Stomach (tissue), 19 donors: Measurements from ENCODE around the gene CSNK1G1. TPM values are rescaled to one million over a fixed set of nuclear protein-coding genes. Genes with fewer than 3 reads are reported as not detected.
"Not testable (repeated sequence)": the region's sequence is repeated elsewhere in the genome, so short reads cannot be mapped to it uniquely, and the experiment has no call there.

ENCODE experiments used
- DNase-seq, 2 donors: peaks; one replicate each; pipeline versions ENCODE4 v3.0.0 to v3.0.0-alpha.2; 2013 to 2019
- H3K27ac ChIP-seq, 5 donors: fragments of 200-600 bp in 4 of 5; sonication (generic) in 4 of 5; one replicate each; pipeline ENCODE4 v1.5.1; 2013 to 2019; ENCODE audit warnings: mild to moderate bottlenecking in 1 of 5, moderate library complexity in 1 of 5
- H3K27me3 ChIP-seq, 3 donors: fragments of 200-600 bp; sonication (generic); one replicate each; pipeline ENCODE4 v1.5.1; 2017 to 2019; ENCODE audit warnings: mixed run types in 1 of 3
- H3K36me3 ChIP-seq, 4 donors: fragments of 200-600 bp; sonication (generic); 1 replicate in 3 of 4; 2 replicates in 1 of 4; pipeline ENCODE4 v1.5.1; 2016 to 2019
- H3K4me1 ChIP-seq, 4 donors: fragments of 200-600 bp; sonication (generic); one replicate each; pipeline ENCODE4 v1.5.1; 2016 to 2019
- H3K4me3 ChIP-seq, 4 donors: fragments of 200-600 bp; sonication (generic) in 3 of 4; one replicate each; pipeline ENCODE4 v1.5.1; 2016 to 2019; ENCODE audit warnings: mild to moderate bottlenecking in 1 of 4
- H3K9me3 ChIP-seq, 4 donors: fragments of 200-600 bp; sonication (generic); one replicate each; pipeline ENCODE4 v1.5.1; 2016 to 2019
- CTCF ChIP-seq, 7 experiments: fragments of 450-650 bp in 4 of 7; fragments of 200-600 bp in 3 of 7; sonication (generic) in 3 of 7; IDR thresholded peaks; one replicate each; pipeline ENCODE4 v1.5.1; 2016 to 2019; ENCODE audit warnings: antibody characterized with exemption in 7 of 7, control low read depth in 2 of 7, mild to moderate bottlenecking in 1 of 7
- EP300 ChIP-seq: sonication (generic); formaldehyde crosslinking; IDR thresholded peaks from one replicate; pipeline ENCODE4 v1.6.1; 2017; ENCODE audit warnings: antibody characterized with exemption
- POLR2A ChIP-seq, 4 donors: fragments of 450-650 bp; IDR thresholded peaks; one replicate each; pipeline ENCODE4 v1.6.1; 2016; ENCODE audit warnings: antibody characterized with exemption in 4 of 4, control low read depth in 2 of 4, mild to moderate bottlenecking in 1 of 4, moderate library complexity in 1 of 4
- POLR2AphosphoS5 ChIP-seq, 3 donors: sonication (generic); formaldehyde crosslinking; IDR thresholded peaks; one replicate each; pipeline ENCODE4 v1.6.1; 2016; ENCODE audit warnings: antibody characterized with exemption in 3 of 3
- WGBS, 5 donors: extraction: QIAGEN DNeasy Blood & Tissue Kit in 3 of 5; methylation state at CpG; one replicate each; pipeline versions ENCODE4 v1.1.5 to v1.1.7; 2013 to 2018; 5-methylcytosine and 5-hydroxymethylcytosine counted together
- intact Hi-C: fragments of 100-400 bp; cut with DNase I; formaldehyde crosslinking; loops from one replicate; pipeline ENCODE4 v1.15.1; 2023; ENCODE audit warnings: low total_unique reads
- long read RNA-seq, 10 donors: transcript quantifications; one replicate each; lab custom pipeline, GENCODE V29; 2026
- polyA plus RNA-seq, 3 donors: library from polyadenylated mRNA; stranded (reverse); fragments of 200-250 nt; gene quantifications; one replicate each; pipeline ENCODE4 v1.2.3, GENCODE V29; 2013
- total RNA-seq, 5 donors: library from RNA; depleted of rRNA; stranded (reverse); fragments of >200 nt; gene quantifications; one replicate each; pipeline versions ENCODE4 v1.1.0 to v1.2.3, GENCODE V29; 2014 to 2016
- donor health status: healthy with polysubstance abuse.
- donor health status: Bipolar disorder and iron deficiency.
- donor health status: healthy.

CSNK1G1 gene
- total RNA-seq (10 to 100 TPM in 3 of 5 donors, 1 to 10 TPM in 2; 4.1 to 63.1 (median 11.0) TPM), polyA plus RNA-seq (1 to 10 TPM; 2.4 to 3.5 (median 2.7) TPM)
- long read RNA-seq, donor 1: 0 reads
- long read RNA-seq, donor 2: 0 reads
- long read RNA-seq, donor 3: 0 reads
- long read RNA-seq, donor 4: 0 reads
- long read RNA-seq, donor 5, full-length matches to known transcripts: 1 of 1 reads
- long read RNA-seq, donor 5, partial matches to known transcripts: 0 of 1 reads
- long read RNA-seq, donor 5, other reads (novel, unspliced or antisense): 0 of 1 reads
- long read RNA-seq, donor 6, full-length matches to known transcripts: 1 of 1 reads
- long read RNA-seq, donor 6, partial matches to known transcripts: 0 of 1 reads
- long read RNA-seq, donor 6, other reads (novel, unspliced or antisense): 0 of 1 reads
- long read RNA-seq, donor 7, full-length matches to known transcripts: 1 of 1 reads
- long read RNA-seq, donor 7, partial matches to known transcripts: 0 of 1 reads
- long read RNA-seq, donor 7, other reads (novel, unspliced or antisense): 0 of 1 reads
- long read RNA-seq, donor 8: 0 reads
- long read RNA-seq, donor 9, full-length matches to known transcripts: 2 of 2 reads
- long read RNA-seq, donor 9, partial matches to known transcripts: 0 of 2 reads
- long read RNA-seq, donor 9, other reads (novel, unspliced or antisense): 0 of 2 reads
- long read RNA-seq, donor 10: 0 reads

- Histone ChIP-seq H3K4me1 (peaks cover 11 to 36% (median 19%) of the 10 kb centered on the region in 4 donors), H3K9me3 (no peaks in the 10 kb centered on the region), H3K27me3 (no peaks in the 10 kb centered on the region), H3K4me3 (peak within 1 kb of the TSS; percentile 95 to 99 (median 98)), H3K36me3 (no peaks in the 10 kb centered on the region), H3K27ac (peak within 1 kb of the TSS; percentile 69 to 91 (median 82))
- intact Hi-C loops: loop anchor here (10.0 kb wide), 1 partner anchor 141 kb away; no protein-coding TSS in a partner anchor
- TF ChIP-seq EP300 (no peak), POLR2A (IDR thresholded peaks at IDR 0.05) (no peak), POLR2AphosphoS5 (IDR thresholded peaks at IDR 0.05) (peak in 2 of 3 donors; percentile 19 to 75), CTCF (IDR thresholded peaks at IDR 0.05) (peak in 3 of 7 experiments; percentile 18 to 30 (median 23))
- WGBS, 5 donors: 0% methylated on average over 22 to 41 of the region's 42 CpGs
- peak; percentile 93 to 99 for DNase-seq
Measured at GRCh38 chr15:64355944-64356709, at the start of gene CSNK1G1. TSS of gene CSNK1G1 (minus strand) at chr15:64356173. CDS start at chr15:64300499, 55,674 bp downstream.

DNA sequence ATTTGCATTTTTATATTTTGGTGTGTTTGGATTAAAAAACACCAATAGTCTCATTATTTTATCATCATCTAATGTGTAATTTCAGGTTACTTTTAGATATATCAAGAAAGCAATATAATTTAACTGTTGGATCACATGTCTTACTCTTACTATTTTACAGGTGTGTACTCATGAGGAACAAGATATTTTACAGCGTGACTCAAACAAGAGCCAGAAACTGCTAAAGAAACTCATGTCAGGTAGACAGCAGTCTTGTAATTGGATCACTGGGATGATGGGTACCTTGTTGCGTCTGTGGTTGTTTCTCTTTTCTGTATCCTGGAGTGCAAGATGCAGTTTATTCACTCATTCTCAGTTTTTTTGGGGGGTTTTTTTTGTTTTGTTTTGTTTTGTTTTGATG is 44.6 kb upstream of the CSNK1G1 start:
- Histone ChIP-seq H3K4me1 (no peaks in the 10 kb centered on the region), H3K36me3 (peaks cover 67 to 100% (median 99%) of the 10 kb centered on the region in 4 donors), H3K27ac (no peak overlapping the region), H3K27me3 (no peaks in the 10 kb centered on the region), H3K9me3 (no peaks in the 10 kb centered on the region), H3K4me3 (no peak overlapping the region)
- DNase-seq: no peak
- intact Hi-C loops: no loop called here
- 88 to 98% (median 93%) methylated on average over 2 of the region's 2 CpGs for WGBS, 5 donors
- TF ChIP-seq EP300 (no peak), POLR2A (IDR thresholded peaks at IDR 0.05) (no peak), POLR2AphosphoS5 (IDR thresholded peaks at IDR 0.05) (no peak)

- Histone ChIP-seq H3K4me3 (no peak overlapping the region), H3K36me3 (peaks cover 73 to 100% (median 99%) of the 10 kb centered on the region in 4 donors), H3K27ac (no peak overlapping the region), H3K27me3 (no peaks in the 10 kb centered on the region), H3K4me1 (no peaks in the 10 kb centered on the region), H3K9me3 (no peaks in the 10 kb centered on the region)
- WGBS, 5 donors: 91 to 98% (median 96%) methylated on average over 2 of the region's 2 CpGs
- DNase-seq: no peak
- intact Hi-C loops: no loop called here
- TF ChIP-seq POLR2AphosphoS5 (IDR thresholded peaks at IDR 0.05): no peak
- TF ChIP-seq EP300: no peak
Measured at GRCh38 chr15:64398575-64398974, 42.6 kb upstream of the CSNK1G1 start.

GRCh38 chr15:64396789-64397188 is 40.8 kb upstream of the CSNK1G1 start:
- Histone ChIP-seq H3K27ac (no peak overlapping the region), H3K27me3 (no peaks in the 10 kb centered on the region), H3K9me3 (no peaks in the 10 kb centered on the region), H3K4me1 (no peaks in the 10 kb centered on the region), H3K36me3 (peaks cover 64 to 95% (median 90%) of the 10 kb centered on the region in 4 donors), H3K4me3 (no peak overlapping the region)
- WGBS, 5 donors: 92 to 96% (median 93%) methylated on average over 5 of the region's 5 CpGs
- TF ChIP-seq POLR2AphosphoS5 (IDR thresholded peaks at IDR 0.05) (no peak), POLR2A (IDR thresholded peaks at IDR 0.05) (no peak), CTCF (IDR thresholded peaks at IDR 0.05) (no peak)
- DNase-seq: no peak
- intact Hi-C loops: no loop called here

GRCh38 chr15:64392471-64392870 is 36.5 kb upstream of the CSNK1G1 start:
- DNase-seq, H3K4me3 ChIP-seq, intact Hi-C loops, H3K27ac ChIP-seq, H3K27me3 ChIP-seq, H3K9me3 ChIP-seq: not testable (repeated sequence)
- H3K36me3 ChIP-seq: peaks cover 28 to 61% (median 53%) of the 10 kb centered on the region in 4 donors
- H3K4me1 ChIP-seq: peaks cover 9 to 22% (median 18%) of the 10 kb centered on the region in 4 donors
- 81 to 95% (median 85%) methylated on average over 3 of the region's 3 CpGs for WGBS, 5 donors
